ENCODE results near the gene PDE8B. TPM values are rescaled to one million over a fixed set of nuclear protein-coding genes. Genes with fewer than 3 reads are reported as not detected.

The PDE8B gene
- total and polyA plus RNA-seq, 2 experiments from 2014 or later, result 0.83 to 0.84 TPM

- Histone ChIP-seq H3K27me3 (peaks cover 53% of the 10 kb centered on the region), H3K4me1 (ENCODE audit: low read depth) (peaks cover 4% of the 10 kb centered on the region), H3K4me3 (no peak overlapping the region), H3K36me3 (no peaks in the 10 kb centered on the region), H3K9me3 (ENCODE audit: low read depth) (no peaks in the 10 kb centered on the region), H3K27ac (no peak overlapping the region)
- TF ChIP-seq, protein P1, sequence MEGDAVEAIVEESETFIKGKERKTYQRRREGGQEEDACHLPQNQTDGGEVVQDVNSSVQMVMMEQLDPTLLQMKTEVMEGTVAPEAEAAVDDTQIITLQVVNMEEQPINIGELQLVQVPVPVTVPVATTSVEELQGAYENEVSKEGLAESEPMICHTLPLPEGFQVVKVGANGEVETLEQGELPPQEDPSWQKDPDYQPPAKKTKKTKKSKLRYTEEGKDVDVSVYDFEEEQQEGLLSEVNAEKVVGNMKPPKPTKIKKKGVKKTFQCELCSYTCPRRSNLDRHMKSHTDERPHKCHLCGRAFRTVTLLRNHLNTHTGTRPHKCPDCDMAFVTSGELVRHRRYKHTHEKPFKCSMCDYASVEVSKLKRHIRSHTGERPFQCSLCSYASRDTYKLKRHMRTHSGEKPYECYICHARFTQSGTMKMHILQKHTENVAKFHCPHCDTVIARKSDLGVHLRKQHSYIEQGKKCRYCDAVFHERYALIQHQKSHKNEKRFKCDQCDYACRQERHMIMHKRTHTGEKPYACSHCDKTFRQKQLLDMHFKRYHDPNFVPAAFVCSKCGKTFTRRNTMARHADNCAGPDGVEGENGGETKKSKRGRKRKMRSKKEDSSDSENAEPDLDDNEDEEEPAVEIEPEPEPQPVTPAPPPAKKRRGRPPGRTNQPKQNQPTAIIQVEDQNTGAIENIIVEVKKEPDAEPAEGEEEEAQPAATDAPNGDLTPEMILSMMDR (IDR thresholded peaks at IDR 0.05; ENCODE audit: low read depth, low read length), result no peak
- DNase-seq (ENCODE audit: low read depth in 1 of 2, low spot score in 1 of 2), result no peak
Measured at GRCh38 chr5:77181596-77182304, 28.7 kb upstream of the PDE8B start.

DNA sequence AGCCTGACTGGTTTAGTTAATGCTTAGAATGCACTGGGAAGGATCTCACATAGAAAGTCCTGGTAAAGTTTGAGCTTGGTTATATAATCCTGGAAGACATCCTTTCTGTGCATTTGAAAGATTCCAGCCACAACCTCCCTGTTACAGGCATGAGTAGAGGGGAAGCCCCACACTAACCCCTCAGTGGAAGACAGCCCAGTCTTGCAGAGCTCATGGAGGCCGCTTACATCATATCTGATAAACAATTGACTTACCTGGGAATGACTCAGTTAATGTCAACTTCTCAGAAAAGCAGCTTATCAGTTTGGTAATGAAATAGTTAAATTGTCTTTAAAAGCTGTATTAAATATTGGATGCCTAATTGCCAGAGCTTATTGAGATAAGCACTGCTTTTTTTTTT, 28.1 kb upstream of the PDE8B start:
- no peak for DNase-seq (ENCODE audit: low read depth in 1 of 2, low spot score in 1 of 2)
- peaks cover 4% of the 10 kb centered on the region for H3K4me1 ChIP-seq (ENCODE audit: low read depth)
- H3K9me3 ChIP-seq (ENCODE audit: low read depth), result no peaks in the 10 kb centered on the region
- no peak overlapping the region for H3K4me3 ChIP-seq
- peaks cover 53% of the 10 kb centered on the region for H3K27me3 ChIP-seq
- H3K36me3 ChIP-seq, result no peaks in the 10 kb centered on the region
- no peak overlapping the region for H3K27ac ChIP-seq
- TF ChIP-seq, protein P1 (IDR thresholded peaks at IDR 0.05; ENCODE audit: low read depth, low read length), result no peak

- TF ChIP-seq, protein P1 (IDR thresholded peaks at IDR 0.05; ENCODE audit: low read depth, low read length), result no peak
- Histone ChIP-seq H3K27me3 (peaks cover 12% of the 10 kb centered on the region), H3K9me3 (ENCODE audit: low read depth) (no peaks in the 10 kb centered on the region), H3K27ac (no peak overlapping the region), H3K4me1 (ENCODE audit: low read depth) (no peaks in the 10 kb centered on the region), H3K36me3 (no peaks in the 10 kb centered on the region), H3K4me3 (no peak overlapping the region)
- DNase-seq (ENCODE audit: low read depth in 1 of 2, low spot score in 1 of 2), result no peak
Measured at GRCh38 chr5:77186652-77187370, 23.7 kb upstream of the PDE8B start.

DNA sequence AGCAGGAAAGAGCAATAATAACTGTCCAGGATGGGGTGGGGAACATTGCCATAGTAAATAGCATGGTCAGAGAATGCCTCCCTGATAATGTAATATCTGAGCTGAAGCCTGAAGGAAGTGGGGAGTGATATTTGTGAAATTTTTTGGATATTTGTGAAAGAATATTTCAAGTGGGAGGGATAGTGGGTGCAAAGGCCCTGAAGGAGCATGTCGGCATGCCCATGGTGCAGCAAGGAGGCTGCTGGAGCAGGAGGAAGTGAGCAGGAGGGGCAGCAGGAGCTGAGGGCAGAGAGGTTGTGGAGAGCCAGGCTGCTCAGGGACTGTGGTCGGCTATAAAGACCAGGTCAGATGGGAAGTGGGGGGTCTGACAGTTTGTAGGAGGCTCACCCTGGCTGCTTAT, 21.1 kb upstream of the PDE8B start:
- Histone ChIP-seq H3K27ac (no peak overlapping the region), H3K36me3 (no peaks in the 10 kb centered on the region), H3K9me3 (ENCODE audit: low read depth) (no peaks in the 10 kb centered on the region), H3K27me3 (no peaks in the 10 kb centered on the region), H3K4me3 (no peak overlapping the region), H3K4me1 (ENCODE audit: low read depth) (no peaks in the 10 kb centered on the region)
- TF ChIP-seq, protein P1 (IDR thresholded peaks at IDR 0.05; ENCODE audit: low read depth, low read length), result no peak
- no peak for DNase-seq (ENCODE audit: low read depth in 1 of 2, low spot score in 1 of 2)

- Histone ChIP-seq H3K27me3 (no peaks in the 10 kb centered on the region), H3K4me3 (no peak overlapping the region), H3K9me3 (ENCODE audit: low read depth) (no peaks in the 10 kb centered on the region), H3K4me1 (ENCODE audit: low read depth) (no peaks in the 10 kb centered on the region), H3K27ac (no peak overlapping the region), H3K36me3 (no peaks in the 10 kb centered on the region)
- DNase-seq (ENCODE audit: low read depth in 1 of 2, low spot score in 1 of 2), result peak in 1 of 2 donors; percentile 7
- TF ChIP-seq, protein P1 (IDR thresholded peaks at IDR 0.05; ENCODE audit: low read depth, low read length), result no peak
Measured at GRCh38 chr5:77192441-77193050, 17.9 kb upstream of the PDE8B start.
